Islet precursor cell (in vitro differentiated cells): ENCODE data around the gene SRPK3.
A peak's percentile ranks its signal among the peaks of the same experiment; 100 is the strongest.
"Not testable (repeated sequence)": the region's sequence is repeated elsewhere in the genome, so short reads cannot be mapped to it uniquely, and the experiment has no call there.

Experiments
- DNase-seq: peaks from one replicate; pipeline ENCODE4 v3.0.0-alpha.2; 2018

SRPK3 gene

DNA sequence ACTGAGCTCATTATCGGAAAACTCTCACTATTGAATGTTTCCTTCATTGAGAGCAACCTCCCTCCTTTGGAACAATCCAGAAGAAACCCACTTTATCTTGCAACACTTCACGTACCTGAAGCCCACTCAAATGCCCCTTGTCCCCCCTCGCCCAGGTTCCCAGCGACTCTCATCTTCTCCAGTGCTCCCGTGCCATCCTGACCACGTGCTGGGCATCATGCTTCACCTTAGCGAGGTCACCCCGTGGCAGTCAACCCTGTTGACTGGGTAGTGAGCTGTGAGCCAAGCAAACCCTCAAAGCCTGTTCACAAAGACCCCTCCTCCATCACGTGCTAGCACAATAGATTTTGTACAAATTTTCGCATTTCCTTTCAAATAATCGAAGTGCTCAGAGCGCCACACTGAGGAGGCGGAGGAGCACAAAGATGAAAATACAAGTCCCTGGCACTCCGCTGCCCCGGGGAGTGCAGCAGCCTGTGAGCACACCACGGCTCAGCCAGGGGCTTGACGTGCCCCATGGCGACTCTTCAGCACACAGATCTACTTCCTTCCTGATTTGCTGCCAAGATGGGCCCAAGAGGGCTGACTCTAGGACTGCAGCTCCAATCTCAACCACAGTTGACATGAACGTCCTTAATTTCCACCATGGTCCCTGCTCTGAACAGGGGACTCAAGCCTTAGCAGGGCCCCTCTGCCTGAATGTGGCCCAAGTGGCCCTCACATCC lies 33.9 kb downstream of the SRPK3 start:
- DNase-seq: no peak

DNA sequence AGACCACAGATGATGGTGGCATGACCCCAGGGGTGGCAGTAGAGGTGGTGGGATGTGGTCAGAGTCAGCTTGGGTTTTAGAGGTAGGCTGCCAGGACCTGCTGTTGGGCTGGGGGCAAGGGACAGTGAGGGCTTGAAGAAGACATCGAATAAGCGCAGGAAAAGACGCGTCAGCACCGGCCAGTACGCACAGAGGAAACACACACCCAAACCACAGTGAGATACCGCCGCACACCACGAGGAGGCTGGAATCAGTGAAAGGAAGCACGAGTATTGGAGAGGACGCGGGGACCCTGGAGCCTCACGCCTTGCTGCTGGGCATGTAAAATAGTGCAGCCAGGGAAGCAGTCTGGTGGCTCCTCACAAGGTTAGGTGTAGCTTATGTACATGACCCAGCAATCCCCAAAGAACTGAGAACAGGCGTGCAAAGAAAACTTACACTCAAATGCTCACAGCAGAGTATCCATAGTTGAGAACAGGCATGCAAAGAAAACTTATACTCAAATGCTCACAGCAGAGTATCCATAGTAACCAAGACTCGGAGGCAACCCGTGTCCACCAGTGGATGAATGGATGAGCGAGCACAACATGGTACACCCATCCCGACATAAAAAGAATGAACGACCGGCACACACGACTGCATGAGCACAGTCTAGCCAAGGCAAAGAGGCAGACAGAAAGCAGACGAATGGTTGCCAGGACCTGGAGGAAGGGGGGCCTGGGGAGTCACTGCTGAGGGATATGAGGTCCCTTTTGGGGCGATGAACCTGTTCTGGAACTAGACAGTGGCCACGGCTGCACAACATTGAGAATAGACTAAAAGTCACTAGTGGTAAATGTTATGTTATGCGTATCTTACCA lies 36.2 kb downstream of the SRPK3 start:
- DNase-seq: no peak

DNA sequence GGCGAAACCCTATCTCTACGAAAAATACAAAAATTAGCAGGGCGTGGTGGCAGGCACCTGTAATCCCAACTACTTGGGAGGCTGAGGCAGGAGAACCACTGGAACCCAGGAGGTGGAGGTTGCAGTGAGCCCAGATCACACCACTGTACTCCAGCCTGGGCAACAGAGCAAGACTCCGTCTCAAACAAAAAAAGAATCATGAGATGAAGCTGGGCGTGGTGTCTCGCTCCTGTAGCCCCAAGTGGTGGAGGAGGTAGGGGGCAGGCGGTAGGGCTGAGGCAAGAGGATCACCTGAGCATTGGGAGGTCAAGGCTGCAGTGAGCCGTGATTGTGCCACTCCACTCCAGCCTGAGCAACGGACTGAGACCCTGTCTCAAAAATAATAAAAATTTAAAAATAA lies 37.2 kb downstream of the SRPK3 start:
- DNase-seq: not testable (repeated sequence)

DNA sequence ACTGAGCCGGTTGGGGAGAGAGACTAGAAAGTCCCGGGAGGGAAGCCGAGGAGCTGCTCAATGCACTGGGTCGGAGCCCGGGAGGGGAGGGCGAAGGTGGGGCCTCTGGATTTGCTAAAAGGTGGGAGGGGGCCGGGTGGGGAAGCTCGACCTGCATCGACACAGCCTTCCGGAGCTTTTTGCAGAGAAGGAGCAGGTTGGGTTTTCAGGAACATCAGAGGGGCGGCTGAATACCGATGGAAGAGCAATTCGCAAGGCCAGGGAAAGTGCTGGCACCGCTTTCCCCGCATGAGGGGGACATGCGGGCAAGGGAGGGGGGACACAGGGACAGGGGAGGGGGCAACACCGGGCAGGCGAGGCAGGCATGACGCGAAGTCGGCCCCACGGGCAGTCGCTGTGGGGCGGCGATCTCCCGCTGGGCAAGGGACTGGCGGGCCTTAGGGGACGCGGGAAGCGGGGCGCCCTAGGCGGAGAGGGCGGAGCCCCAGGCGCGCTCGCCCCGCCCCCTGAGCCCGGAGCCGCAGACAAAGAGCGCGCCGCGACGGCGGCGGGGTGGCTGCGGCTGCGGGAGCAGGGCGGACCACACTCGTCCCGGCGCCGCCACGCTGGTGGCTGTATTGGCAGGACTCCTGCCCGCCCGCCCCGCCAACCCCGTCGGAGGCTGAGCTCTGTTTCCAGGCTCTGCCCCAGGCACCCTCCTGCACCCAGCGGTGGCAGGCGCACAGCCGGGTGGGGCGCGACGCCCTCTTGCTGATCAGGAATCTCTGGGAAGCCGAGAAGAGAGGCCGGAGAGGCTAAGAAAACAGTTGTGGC lies 37.9 kb downstream of the SRPK3 start:
- DNase-seq: peak; percentile 72

DNA sequence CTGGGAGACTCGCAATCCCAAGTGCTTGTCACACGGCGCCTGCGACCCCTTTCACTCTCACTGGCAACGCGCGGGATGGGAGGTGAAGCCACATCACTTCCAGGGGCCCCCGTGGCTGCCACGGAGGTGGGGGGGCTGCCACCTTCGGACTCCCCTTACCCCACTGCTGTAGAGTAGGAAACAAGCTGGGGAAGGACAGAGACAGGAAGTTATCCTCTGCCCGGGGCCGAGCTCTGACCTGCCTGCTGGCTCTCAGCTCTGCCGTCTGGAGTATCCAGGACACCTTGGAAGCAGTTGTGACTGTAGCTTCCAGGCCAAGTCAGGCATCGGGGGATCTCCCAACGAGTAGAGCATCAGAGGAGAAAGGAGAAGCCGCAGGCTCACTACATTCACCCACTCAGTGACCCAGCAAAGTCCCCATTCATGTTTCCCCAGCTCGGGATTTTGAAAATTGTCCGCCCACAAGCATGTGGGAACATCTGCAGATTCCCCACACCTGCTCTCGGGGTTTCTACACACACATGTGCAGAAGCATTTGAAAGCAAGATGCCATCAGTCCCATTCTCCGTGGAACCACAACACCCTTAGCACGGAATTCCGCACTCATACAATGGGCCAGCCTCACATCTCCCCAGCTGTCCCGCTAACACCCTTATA lies 38.7 kb downstream of the SRPK3 start:
- no peak for DNase-seq

DNA sequence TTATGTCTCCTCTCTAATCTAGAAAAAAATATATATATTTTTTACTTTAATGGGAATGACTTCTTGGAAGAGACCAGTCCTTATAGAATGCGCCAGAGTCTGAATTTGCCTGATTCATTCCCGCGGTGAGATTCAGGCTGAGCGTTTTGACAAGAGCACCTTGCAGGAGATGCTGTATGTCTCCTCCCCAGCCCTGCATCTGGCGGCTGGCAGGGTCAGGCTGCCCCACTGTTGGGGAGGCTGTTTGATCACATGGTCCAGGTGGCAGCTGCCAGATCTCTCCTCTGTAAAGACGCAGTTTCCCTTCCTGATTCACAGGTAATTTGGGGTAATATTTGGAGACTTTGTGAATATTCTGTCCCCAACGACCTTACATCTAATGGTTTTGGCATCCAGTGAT lies 39.8 kb downstream of the SRPK3 start:
- no peak for DNase-seq

DNA sequence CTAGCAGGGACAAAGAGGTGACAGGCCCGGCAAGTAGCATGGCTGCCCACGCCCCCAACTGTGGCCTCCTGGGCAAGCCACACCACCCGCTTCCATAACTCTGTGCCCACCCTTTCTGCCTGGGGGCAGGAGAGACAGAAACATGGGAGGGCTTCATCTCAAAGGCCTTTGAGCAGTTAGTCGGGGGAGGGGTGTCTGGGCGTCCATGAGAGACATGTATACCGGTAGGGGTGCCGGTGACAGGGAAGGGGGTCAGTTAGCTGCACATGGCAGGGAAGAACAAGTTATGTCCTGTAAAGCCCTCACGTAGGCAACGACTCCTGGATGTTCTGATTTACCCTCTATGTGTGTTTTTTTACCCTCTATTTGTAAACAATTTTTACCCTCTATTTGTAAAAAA lies 40.2 kb downstream of the SRPK3 start:
- no peak for DNase-seq

DNA sequence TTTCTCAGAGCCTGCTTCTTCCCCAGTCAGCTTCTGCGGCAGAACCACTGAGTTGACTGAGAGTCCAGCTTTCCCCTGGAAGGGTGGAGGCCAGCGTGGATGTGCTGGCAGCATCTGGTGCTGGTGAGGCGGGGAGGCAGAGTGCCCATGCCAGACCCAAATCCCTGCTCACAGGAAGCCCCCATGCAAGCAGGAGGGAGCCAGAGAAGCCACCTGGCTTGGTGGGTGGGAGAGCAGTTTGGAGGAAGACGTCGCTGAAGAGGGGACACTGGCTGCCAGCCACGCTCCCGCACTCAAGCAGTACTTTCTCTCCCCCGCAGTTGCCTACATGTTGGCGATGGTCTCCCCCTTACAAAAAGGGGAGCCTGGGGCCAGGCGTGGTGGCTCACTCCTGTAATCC lies 43.5 kb downstream of the SRPK3 start:
- DNase-seq: no peak

DNA sequence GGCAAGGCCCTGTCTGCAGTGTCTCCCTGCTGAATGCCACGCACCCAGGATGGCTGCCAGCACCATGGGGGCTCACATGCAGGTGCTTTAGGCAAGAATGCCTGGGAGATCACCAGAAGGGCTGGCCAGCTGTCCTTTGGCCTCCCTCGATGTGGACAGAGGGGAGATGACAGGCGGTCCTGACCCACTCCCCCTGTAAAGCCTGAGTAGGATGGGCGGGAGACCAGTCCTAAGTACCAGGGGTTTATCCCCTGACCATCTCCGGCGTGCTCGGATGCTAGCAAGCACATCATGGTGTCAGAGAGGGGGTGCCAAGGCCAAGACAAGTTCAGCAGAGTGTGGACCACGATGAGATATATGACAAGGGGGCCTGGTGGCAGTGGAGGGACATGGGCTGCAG lies 44.2 kb downstream of the SRPK3 start:
- no peak for DNase-seq

DNA sequence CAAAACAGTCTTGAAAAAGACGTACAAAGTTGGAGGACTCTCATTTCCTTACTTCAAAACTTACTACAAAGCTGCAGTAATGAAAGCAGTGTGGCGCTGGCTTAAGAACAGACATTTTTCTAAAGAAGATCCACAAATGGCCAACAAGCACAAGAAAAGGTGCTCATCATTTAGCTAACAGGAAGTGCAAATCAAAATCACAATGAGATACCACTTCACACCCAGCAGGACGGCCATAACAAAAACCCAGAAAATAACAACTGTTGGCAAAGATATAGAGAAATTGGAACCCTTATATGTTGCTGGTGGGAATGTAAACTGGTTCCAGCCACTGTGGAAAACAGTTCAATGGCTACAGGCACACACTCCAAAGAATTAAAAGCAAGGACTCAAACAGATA lies 46.2 kb downstream of the SRPK3 start:
- DNase-seq: no peak

DNA sequence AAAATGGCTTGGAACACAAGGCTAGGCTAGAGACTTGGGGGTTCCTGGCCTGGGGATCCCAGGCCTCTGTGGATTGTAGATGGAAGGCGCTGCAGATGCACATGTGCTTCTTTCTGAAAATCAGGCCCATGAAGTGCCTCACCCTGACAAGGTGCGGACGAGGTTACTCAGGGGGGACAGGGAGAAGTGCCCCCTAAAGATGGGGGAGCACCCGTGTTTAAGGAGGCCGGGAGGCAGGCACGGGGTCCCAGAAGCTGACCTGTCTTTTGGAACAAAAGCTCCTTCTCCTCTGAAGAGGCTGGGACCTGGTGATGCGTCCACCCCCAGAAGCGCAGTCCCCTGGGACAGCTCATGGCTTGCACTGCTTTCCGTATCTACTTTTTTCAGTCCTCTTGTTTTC lies 47.1 kb downstream of the SRPK3 start:
- no peak for DNase-seq

DNA sequence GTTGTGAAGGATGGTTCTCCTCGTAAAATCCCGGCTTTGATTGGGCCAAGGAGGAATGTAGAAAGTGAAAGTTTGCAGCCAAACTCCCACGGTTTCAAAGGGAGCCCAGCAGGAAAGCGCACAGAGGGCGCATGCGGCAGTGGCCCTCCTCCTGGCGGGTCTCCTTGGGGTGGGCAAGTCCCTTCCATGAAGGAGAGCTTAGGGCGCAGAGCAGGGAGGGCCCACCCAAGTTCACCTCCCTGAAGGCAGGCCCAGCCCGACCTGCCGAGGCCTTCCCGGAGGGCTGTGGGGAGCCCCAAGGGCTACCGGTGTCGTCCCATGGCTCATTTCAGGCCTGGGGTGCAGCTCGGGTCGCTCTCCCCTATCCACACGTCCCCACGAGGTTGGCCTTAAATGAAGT lies 47.5 kb downstream of the SRPK3 start:
- DNase-seq: no peak

DNA sequence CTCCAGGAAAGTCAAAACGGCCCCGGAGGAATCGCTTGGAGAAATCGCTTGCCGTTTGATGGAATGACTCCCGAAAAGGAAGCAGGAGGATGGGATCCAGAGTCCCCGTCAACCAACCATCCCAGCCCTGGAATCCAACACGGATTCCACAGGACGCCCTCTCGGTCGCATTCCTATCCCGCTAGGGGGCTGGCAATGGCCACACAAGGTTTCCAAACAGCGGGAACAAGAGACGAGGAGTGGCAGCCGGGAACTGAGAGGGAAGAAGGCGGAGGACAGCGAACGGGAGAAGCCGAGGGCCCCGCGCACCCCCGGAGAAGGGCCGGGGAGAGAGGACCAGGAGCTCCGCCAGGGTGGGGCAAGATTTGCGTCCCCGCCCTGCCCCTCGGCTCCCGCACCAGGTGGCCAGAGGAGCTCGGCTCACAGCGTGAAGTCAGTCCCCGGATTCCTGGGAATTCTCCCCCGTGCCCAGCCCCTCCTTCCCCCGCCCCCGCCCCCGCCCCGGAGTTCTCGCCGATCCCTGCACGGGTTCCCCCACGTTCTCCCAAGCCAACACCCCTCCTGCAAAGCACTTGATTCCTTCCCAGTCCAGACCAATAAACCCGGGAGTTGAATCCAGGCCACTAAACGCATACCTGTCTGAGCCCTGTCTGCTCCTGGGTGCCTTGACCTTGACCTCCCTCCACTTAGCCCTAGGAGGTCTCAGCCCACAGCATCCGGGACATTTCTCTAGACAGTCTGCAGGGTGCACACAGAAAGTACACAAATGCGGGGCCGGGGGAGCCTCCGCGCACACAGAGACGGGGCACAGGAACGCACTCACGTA lies 48.1 kb downstream of the SRPK3 start:
- peak; percentile 77 for DNase-seq

DNA sequence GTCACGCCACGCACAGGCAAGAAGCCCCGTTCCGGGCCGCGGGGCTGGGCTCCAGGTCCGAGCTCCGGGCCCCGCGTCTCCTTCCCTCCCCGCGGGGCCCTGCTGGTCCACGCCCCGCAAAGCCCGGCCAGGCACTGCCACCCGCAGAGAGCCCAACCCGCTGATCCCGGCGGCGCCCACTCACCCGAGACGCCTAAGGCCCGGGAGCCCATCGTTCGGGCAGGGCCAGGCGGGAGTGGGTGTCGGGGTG lies 48.6 kb downstream of the SRPK3 start:
- DNase-seq: no peak

DNA sequence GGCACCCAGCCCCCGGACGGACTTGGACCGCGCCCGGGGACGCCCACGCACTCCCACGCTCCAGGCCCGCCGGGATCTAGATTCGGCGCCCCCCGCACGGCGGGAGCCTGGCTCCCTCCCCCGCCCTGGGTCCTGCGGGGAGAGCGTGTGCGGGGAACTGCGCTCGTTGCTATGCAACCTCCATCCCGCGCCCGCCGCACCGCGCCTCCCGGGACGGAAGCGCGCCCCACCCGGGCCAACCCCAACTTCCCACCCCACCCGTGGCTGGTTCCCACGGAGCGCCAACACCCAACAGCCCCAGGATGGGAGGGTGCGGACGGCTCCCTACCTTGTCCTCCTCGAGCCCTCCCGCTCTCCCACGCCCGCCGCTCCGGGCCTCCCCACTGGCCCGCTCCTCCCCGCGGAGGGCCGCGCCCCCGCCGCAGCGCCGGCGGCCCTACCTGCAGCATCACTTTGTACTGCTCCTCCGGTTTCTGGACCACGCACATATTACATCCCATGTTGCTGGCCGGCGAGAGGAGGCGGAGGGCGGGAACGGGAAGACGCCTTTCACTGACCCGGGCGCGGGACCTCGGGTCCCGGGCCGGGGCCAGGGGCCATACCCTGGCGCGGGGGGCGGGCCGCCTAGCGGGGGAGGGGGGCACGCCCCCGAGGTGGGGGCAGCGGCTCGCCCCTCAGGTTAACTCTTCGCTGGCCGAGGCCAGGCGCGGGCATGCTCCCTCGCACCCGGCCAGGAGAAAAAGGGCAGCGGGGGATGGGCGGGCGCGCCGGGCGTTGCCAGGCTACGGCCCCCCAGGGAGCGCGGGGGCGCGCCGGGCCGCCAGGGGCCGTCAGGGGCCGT lies 49.2 kb downstream of the SRPK3 start, which contains the start of gene PDZD4:
PDZD4 (minus strand) TSS at position 746 of the 841 bp plus-strand sequence; CDS start at position 500, 246 bp downstream.
- DNase-seq: peak; percentile 54

DNA sequence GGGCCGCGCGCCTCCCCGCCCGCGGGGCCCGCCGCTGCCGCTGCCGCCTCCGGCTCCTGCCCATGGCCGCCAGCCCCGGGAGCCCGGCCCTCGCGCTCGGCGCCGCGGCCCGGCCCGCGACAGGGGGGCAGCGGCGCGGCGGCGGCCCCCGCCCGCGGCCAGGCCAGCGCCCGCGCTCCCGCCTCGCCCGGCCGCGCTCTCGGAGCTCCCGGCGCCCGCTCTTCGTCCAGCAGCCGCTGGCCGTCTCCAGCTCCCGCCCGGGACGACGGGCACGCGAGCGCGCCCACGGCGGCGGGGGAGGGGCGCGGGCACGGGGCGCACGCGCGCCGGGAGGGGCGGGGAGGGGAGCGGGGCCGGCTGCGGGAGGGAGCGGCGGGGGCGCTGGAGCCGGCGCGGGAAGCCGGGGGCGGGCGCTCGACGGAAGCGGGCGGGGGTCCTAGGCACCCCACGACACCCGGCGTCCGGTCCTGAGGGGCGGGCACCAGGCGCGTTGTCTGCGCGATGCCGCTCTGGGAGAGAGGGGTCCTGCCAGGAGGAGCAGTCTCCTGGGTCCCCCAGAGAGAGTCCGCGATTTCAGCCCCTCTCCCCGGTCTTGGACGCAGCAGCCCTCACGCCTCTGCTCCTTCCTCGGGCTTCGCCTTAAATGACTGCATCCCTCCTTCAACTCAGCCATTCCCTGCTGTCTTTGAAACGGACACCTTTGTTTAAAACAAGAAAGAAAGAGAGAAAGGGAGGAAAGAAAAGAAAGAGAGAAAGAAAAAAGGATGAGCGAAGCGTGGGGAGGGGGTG lies 50.0 kb downstream of the SRPK3 start:
- no peak for DNase-seq

DNA sequence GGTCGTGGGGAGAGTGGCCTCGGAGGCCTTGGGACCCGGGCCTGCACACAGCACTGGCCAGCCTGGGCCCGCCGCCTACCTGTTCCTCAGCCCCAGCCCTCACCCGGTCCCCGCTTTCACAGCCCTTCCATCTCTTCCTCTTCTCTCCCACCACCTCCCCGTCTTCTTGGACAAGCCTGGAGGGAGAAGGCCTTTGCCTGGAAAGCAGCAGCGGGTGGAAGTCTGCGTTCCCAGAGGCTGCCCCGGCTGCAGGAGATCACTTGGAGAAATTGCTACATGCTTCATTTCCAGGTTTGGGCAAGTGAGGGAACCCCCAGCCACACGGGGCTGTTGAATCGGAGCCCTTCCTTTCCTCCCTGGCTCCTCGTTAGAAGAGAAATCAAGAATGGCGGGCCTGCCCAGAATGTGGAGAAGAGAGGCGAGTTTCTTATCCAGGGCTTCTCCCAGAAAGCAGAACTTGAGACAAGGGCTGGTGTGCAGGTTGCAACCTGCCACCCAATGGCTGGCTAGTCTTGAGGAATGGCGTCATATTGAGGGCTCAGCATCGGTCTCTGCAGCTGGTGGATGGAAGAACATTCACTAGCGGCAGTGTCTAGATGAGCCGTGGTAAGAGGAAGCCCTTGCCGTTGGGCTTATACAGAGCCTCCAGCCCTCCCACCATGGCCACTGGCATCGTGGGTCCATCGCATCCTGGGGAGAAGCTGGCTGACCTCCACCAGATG lies 50.7 kb downstream of the SRPK3 start:
- no peak for DNase-seq

DNA sequence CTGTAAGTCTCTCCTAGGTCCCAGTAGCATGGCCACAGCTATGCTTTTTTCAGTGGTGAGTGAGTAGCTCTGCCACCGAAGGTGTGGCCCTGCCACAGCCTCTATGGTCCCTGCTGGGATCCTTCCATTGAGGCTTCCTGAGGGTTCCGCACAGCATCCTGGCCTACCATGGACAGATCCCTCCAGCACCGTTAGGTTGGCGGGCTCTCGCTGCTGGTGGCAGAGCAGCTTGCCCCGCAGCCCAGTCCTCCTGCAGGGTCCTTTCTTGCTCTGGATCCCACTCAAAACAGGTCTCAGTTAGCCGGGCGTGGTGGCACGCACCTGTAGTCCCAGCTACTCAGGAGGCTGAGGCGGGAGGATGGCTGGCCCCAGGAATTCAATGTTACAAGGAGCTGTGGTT lies 51.9 kb downstream of the SRPK3 start:
- peak; percentile 56 for DNase-seq
